Endometrial microvascular endothelial cells (primary cell): ENCODE data around the gene KDM8. TPM values are rescaled to one million over a fixed set of nuclear protein-coding genes. Genes with fewer than 3 reads are reported as not detected.

Experiments used
- total RNA-seq: library from RNA; depleted of rRNA; stranded (reverse); fragments of >200 nt; gene quantifications from one replicate; pipeline ENCODE4 v1.2.3, GENCODE V29; 2015; ENCODE audit errors: inconsistent ontology term

The KDM8 gene
- total RNA-seq, 1 donor from 2014 or later = 3.3 TPM

Other genes starting within 250 kb of the KDM8 start
- gene C16orf82, start 136.6 kb upstream of the KDM8 start, total RNA-seq = not detected
- 53.4 TPM for gene NSMCE1, start 65.2 kb downstream of the KDM8 start, total RNA-seq
- gene IL4R, start 110.4 kb downstream of the KDM8 start, total RNA-seq = 81.6 TPM
- not detected for gene IL21R, start 198.6 kb downstream of the KDM8 start, total RNA-seq